ENCODE measurements around the gene C20orf144.
A peak's percentile ranks its signal among the peaks of the same experiment; 100 is the strongest.

C20orf144 gene

GRCh38 chr20:33677991-33678702 is 16.0 kb downstream of the C20orf144 start:
- TF ChIP-seq CTCF (IDR thresholded peaks at IDR 0.05; ENCODE audit: insufficient read depth, low read depth, low read length, missing control alignments): no peak

GRCh38 chr20:33679758-33680485 is 17.8 kb downstream of the C20orf144 start:
- no peak overlapping the region for H3K4me3 ChIP-seq (ENCODE audit: low read length)
- TF ChIP-seq CTCF (IDR thresholded peaks at IDR 0.05; ENCODE audit: insufficient read depth, low read depth, low read length, missing control alignments): no peak
- no peak for DNase-seq (ENCODE audit: low read depth)

More at GRCh38 chr20:33677991-33678702, 16.0 kb downstream of the C20orf144 start:
- no peak for DNase-seq (ENCODE audit: low read depth)
- no peak overlapping the region for H3K4me3 ChIP-seq (ENCODE audit: low read length)

GRCh38 chr20:33680686-33681085 is 18.6 kb downstream of the C20orf144 start:
- DNase-seq (ENCODE audit: low read depth): no peak
- TF ChIP-seq CTCF (IDR thresholded peaks at IDR 0.05; ENCODE audit: insufficient read depth, low read depth, low read length, missing control alignments): no peak
- no peak overlapping the region for H3K4me3 ChIP-seq (ENCODE audit: low read length)

GRCh38 chr20:33681288-33681687 is 19.2 kb downstream of the C20orf144 start:
- no peak overlapping the region for H3K4me3 ChIP-seq (ENCODE audit: low read length)
- no peak for DNase-seq (ENCODE audit: low read depth)
- no peak for TF ChIP-seq CTCF (IDR thresholded peaks at IDR 0.05; ENCODE audit: insufficient read depth, low read depth, low read length, missing control alignments)

- DNase-seq (ENCODE audit: low read depth): no peak
- TF ChIP-seq CTCF (IDR thresholded peaks at IDR 0.05; ENCODE audit: insufficient read depth, low read depth, low read length, missing control alignments): no peak
- no peak overlapping the region for H3K4me3 ChIP-seq (ENCODE audit: low read length)
Measured at GRCh38 chr20:33681728-33682353, 19.7 kb downstream of the C20orf144 start.

GRCh38 chr20:33684533-33685327 is 22.6 kb downstream of the C20orf144 start:
- no peak for TF ChIP-seq CTCF (IDR thresholded peaks at IDR 0.05; ENCODE audit: insufficient read depth, low read depth, low read length, missing control alignments)
- H3K4me3 ChIP-seq (ENCODE audit: low read length): peak overlapping the region; percentile 39
- DNase-seq (ENCODE audit: low read depth): no peak

Data from epithelial cell of esophagus (primary cell).